ENCODE measurements around the gene IFT80.

DNA sequence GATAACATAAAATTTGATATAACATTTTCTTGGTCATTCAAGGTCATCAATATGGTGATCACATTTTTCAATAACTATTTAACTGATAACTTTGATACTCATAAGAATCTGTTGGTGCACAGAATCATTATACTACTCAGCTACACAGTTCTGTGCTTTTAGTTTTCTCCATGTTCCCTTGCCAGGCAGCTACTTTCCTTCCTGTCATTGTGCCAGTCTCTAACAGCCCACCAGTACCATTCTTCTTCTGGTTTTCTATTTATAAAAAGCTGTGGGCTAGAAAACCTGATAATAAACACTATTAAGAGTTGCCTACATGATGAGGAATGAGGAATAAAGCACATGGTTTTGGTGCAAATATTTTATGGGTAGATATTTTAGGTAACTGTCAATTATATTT, 96.2 kb downstream of the IFT80 start:
- TF ChIP-seq, protein P1, sequence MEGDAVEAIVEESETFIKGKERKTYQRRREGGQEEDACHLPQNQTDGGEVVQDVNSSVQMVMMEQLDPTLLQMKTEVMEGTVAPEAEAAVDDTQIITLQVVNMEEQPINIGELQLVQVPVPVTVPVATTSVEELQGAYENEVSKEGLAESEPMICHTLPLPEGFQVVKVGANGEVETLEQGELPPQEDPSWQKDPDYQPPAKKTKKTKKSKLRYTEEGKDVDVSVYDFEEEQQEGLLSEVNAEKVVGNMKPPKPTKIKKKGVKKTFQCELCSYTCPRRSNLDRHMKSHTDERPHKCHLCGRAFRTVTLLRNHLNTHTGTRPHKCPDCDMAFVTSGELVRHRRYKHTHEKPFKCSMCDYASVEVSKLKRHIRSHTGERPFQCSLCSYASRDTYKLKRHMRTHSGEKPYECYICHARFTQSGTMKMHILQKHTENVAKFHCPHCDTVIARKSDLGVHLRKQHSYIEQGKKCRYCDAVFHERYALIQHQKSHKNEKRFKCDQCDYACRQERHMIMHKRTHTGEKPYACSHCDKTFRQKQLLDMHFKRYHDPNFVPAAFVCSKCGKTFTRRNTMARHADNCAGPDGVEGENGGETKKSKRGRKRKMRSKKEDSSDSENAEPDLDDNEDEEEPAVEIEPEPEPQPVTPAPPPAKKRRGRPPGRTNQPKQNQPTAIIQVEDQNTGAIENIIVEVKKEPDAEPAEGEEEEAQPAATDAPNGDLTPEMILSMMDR (IDR thresholded peaks at IDR 0.05; ENCODE audit: poor library complexity), result no peak
- TF ChIP-seq EZH2phosphoT487 (IDR thresholded peaks at IDR 0.05; ENCODE audit: low read depth, severe bottlenecking, unreplicated experiment), result no peak
